Neural cell (in vitro differentiated cells): Measurements from ENCODE around the gene DDX31.

Experiments
- EP300 ChIP-seq: fragments of 450-650 bp; conservative IDR thresholded peaks from 2 replicates; pipeline ENCODE4 v1.6.1; 2014; ENCODE audit warnings: antibody characterized with exemption, mild to moderate bottlenecking, moderate library complexity; ENCODE audit not compliant: poor library complexity, severe bottlenecking
- EZH2 ChIP-seq: fragments of 200-600, 300-800 bp; shearing (Covaris generic), sonication (generic); IDR thresholded peaks from 2 replicates; pipeline ENCODE4 v1.6.1; 2014; ENCODE audit warnings: antibody characterized with exemption, low read length, borderline replicate concordance, mild to moderate bottlenecking; ENCODE audit not compliant: insufficient read depth, poor library complexity, severe bottlenecking
- MXI1 ChIP-seq: fragments of 450-650 bp; conservative IDR thresholded peaks from 2 replicates; pipeline ENCODE4 v1.6.1; 2014; ENCODE audit warnings: antibody characterized with exemption, mild to moderate bottlenecking; ENCODE audit not compliant: poor library complexity, severe bottlenecking
- POLR2AphosphoS5 ChIP-seq: IDR thresholded peaks from 2 replicates; pipeline ENCODE4 v1.6.1; 2012
- RAD21 ChIP-seq: fragments of 450-650 bp; conservative IDR thresholded peaks from 2 replicates; pipeline ENCODE4 v1.6.1; 2014; ENCODE audit warnings: antibody characterized with exemption, mild to moderate bottlenecking, moderate library complexity
- SMC3 ChIP-seq: fragments of 450-650 bp; conservative IDR thresholded peaks from 2 replicates; pipeline ENCODE4 v1.6.1; 2014; ENCODE audit warnings: antibody characterized with exemption, mild to moderate bottlenecking, moderate library complexity; ENCODE audit not compliant: poor library complexity
- TAF1 ChIP-seq: IDR thresholded peaks from 2 replicates; pipeline ENCODE4 v1.6.1; 2012; ENCODE audit warnings: low read depth
- TF ChIP-seq, protein P1 (sequence below): fragments of 450-650 bp; IDR thresholded peaks from 2 replicates; pipeline ENCODE4 v1.5.1; 2014; ENCODE audit warnings: antibody characterized with exemption, mild to moderate bottlenecking, moderate library complexity; ENCODE audit not compliant: poor library complexity, severe bottlenecking
- TF ChIP-seq, protein P2 (sequence below): IDR thresholded peaks from 2 replicates; pipeline ENCODE4 v1.6.1; 2012; ENCODE audit warnings: borderline replicate concordance

DNA sequence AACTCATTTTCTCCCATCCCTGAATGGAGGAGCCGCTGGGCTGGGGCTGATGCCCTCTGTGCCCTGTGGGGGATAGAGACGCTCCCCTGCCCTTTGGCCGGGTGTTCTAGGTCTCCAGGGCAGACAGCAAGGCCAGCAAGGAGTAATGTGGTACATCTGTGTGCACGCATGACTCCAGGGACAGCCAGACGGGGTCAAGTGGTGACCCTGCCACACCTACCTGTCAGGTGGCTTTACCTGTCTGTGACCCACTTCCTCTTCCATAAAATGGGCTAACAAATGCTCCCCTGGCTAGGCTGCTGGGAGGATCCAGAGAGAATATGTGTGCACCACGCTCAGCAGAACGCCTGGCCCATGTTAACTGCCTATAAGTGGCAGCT is 122.7 kb downstream of the DDX31 start:
- TF ChIP-seq, protein P1, sequence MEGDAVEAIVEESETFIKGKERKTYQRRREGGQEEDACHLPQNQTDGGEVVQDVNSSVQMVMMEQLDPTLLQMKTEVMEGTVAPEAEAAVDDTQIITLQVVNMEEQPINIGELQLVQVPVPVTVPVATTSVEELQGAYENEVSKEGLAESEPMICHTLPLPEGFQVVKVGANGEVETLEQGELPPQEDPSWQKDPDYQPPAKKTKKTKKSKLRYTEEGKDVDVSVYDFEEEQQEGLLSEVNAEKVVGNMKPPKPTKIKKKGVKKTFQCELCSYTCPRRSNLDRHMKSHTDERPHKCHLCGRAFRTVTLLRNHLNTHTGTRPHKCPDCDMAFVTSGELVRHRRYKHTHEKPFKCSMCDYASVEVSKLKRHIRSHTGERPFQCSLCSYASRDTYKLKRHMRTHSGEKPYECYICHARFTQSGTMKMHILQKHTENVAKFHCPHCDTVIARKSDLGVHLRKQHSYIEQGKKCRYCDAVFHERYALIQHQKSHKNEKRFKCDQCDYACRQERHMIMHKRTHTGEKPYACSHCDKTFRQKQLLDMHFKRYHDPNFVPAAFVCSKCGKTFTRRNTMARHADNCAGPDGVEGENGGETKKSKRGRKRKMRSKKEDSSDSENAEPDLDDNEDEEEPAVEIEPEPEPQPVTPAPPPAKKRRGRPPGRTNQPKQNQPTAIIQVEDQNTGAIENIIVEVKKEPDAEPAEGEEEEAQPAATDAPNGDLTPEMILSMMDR = no peak
- no peak for TF ChIP-seq EZH2
- no peak for TF ChIP-seq MXI1
- no peak for TF ChIP-seq TAF1
- no peak for TF ChIP-seq EP300
- no peak for TF ChIP-seq RAD21
- TF ChIP-seq POLR2AphosphoS5 = no peak
- TF ChIP-seq SMC3 = no peak
- TF ChIP-seq, protein P2, sequence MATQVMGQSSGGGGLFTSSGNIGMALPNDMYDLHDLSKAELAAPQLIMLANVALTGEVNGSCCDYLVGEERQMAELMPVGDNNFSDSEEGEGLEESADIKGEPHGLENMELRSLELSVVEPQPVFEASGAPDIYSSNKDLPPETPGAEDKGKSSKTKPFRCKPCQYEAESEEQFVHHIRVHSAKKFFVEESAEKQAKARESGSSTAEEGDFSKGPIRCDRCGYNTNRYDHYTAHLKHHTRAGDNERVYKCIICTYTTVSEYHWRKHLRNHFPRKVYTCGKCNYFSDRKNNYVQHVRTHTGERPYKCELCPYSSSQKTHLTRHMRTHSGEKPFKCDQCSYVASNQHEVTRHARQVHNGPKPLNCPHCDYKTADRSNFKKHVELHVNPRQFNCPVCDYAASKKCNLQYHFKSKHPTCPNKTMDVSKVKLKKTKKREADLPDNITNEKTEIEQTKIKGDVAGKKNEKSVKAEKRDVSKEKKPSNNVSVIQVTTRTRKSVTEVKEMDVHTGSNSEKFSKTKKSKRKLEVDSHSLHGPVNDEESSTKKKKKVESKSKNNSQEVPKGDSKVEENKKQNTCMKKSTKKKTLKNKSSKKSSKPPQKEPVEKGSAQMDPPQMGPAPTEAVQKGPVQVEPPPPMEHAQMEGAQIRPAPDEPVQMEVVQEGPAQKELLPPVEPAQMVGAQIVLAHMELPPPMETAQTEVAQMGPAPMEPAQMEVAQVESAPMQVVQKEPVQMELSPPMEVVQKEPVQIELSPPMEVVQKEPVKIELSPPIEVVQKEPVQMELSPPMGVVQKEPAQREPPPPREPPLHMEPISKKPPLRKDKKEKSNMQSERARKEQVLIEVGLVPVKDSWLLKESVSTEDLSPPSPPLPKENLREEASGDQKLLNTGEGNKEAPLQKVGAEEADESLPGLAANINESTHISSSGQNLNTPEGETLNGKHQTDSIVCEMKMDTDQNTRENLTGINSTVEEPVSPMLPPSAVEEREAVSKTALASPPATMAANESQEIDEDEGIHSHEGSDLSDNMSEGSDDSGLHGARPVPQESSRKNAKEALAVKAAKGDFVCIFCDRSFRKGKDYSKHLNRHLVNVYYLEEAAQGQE = no peak
